Skeletal muscle satellite cell (primary cell): Measurements from ENCODE around the gene CRYBA2. TPM values are rescaled to one million over a fixed set of nuclear protein-coding genes. Genes with fewer than 3 reads are reported as not detected.
A peak's percentile ranks its signal among the peaks of the same experiment; 100 is the strongest.

Source experiments
- H3K27me3 ChIP-seq: 2 replicates; pipeline ENCODE4 v1.7.0; 2013; ENCODE audit warnings: low read length; ENCODE audit not compliant: control insufficient read depth, insufficient read depth
- H3K36me3 ChIP-seq: 2 replicates; pipeline ENCODE4 v1.7.0; 2013; ENCODE audit warnings: mild to moderate bottlenecking, control low read depth, low read length; ENCODE audit not compliant: insufficient read depth
- H3K4me1 ChIP-seq: 2 replicates; pipeline ENCODE4 v1.7.0; 2013; ENCODE audit warnings: low read length; ENCODE audit not compliant: control insufficient read depth, insufficient read depth
- H3K4me2 ChIP-seq: 2 replicates; pipeline ENCODE4 v1.7.0; 2013; ENCODE audit warnings: mild to moderate bottlenecking, low read length
- H3K4me3 ChIP-seq: 2 replicates; pipeline ENCODE4 v1.7.0; 2013; ENCODE audit warnings: low read length
- H3K9ac ChIP-seq: 2 replicates; pipeline ENCODE4 v1.7.0; 2013; ENCODE audit warnings: mild to moderate bottlenecking, low read depth, low read length, moderate library complexity
- H3K9me3 ChIP-seq: replicated peaks from 2 replicates; pipeline ENCODE4 v1.7.0; 2013; ENCODE audit warnings: mild to moderate bottlenecking, control low read depth, low read length
- total RNA-seq: library from RNA; depleted of rRNA; stranded (reverse); fragments of >200 nt; gene quantifications from 2 replicates; pipeline ENCODE4 v1.2.3, GENCODE V29; 2012; rRNA removed

Gene CRYBA2, protein sequence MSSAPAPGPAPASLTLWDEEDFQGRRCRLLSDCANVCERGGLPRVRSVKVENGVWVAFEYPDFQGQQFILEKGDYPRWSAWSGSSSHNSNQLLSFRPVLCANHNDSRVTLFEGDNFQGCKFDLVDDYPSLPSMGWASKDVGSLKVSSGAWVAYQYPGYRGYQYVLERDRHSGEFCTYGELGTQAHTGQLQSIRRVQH
- total RNA-seq: not detected in 2 replicates

- H3K27me3 ChIP-seq: peaks cover 87% of the 10 kb centered on the region
- peak within 1 kb of the TSS; percentile 90 for H3K4me2 ChIP-seq
- no peaks in the 10 kb centered on the region for H3K9me3 ChIP-seq
- no peaks in the 10 kb centered on the region for H3K36me3 ChIP-seq
- peak within 1 kb of the TSS; percentile 63 for H3K4me3 ChIP-seq
- H3K4me1 ChIP-seq: peaks cover 21% of the 10 kb centered on the region
- peak within 1 kb of the TSS; percentile 43 for H3K9ac ChIP-seq
Measured at GRCh38 chr2:218993345-218994315, at the start of gene CRYBA2. Gene CRYBA2, minus strand, starts transcription at chr2:218993422. Its CDS starts 246 bp downstream, at chr2:218993176.

DNA sequence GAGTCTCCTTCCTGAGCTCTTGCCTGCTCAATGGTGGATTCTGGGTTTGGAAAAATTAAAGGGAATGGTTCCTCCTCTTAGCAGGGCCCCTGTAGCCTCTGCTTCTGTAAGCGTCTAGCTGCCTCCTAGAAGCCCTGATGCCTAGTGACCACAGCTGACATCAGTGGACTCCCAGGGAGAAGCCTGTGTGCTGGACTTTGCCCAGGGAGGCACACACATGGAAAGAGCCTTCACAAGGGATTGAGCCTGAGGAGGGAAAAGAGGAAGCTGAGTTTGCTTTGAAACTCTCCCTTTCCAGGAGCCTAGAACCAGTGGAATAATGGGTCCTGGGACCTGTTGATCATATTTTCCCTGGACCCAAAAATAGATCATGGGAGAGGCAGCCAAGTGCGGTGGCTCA is 49.5 kb upstream of the CRYBA2 start:
- Histone ChIP-seq H3K9me3 (no peaks in the 10 kb centered on the region), H3K36me3 (no peaks in the 10 kb centered on the region), H3K4me1 (no peaks in the 10 kb centered on the region), H3K4me3 (no peak overlapping the region), H3K4me2 (no peak overlapping the region), H3K27me3 (peaks cover 69% of the 10 kb centered on the region), H3K9ac (no peak overlapping the region)

- Histone ChIP-seq H3K36me3 (no peaks in the 10 kb centered on the region), H3K27me3 (peaks cover 69% of the 10 kb centered on the region), H3K4me2 (no peak overlapping the region), H3K9me3 (no peaks in the 10 kb centered on the region), H3K4me3 (no peak overlapping the region), H3K9ac (no peak overlapping the region), H3K4me1 (no peaks in the 10 kb centered on the region)
Measured at GRCh38 chr2:219042157-219042556, 48.9 kb upstream of the CRYBA2 start.

DNA sequence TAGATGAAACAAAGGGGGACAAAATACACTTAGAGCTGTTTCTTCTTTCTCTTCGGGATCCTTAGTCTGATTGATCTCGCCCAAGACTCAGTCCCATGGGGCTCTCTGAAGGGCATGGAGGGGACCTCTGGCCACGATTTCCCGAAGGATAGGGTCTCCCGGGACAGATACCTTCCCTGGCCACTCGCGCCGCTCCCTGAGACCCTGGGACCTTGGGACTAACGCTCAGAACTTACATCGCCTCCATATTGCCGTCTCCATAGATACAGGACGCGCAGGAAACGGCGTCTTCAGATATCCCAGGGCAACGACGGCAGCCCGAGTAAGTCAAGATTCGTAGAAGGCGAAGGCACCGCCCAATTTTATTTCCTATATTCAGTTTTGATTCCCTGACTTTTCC is 48.0 kb upstream of the CRYBA2 start, which contains the start of gene CFAP65:
CFAP65 (minus strand) TSS at position 265 of the 400 bp plus-strand sequence. CDS start 2,468 bp downstream, outside the sequence.
- peak within 1 kb of the TSS; percentile 68 for H3K4me3 ChIP-seq
- no peaks in the 10 kb centered on the region for H3K4me1 ChIP-seq
- H3K36me3 ChIP-seq: no peaks in the 10 kb centered on the region
- peak within 1 kb of the TSS; percentile 89 for H3K4me2 ChIP-seq
- no peaks in the 10 kb centered on the region for H3K9me3 ChIP-seq
- H3K27me3 ChIP-seq: peaks cover 74% of the 10 kb centered on the region
- H3K9ac ChIP-seq: no peak within 1 kb of the TSS

- Histone ChIP-seq H3K4me3 (no peak overlapping the region), H3K9me3 (no peaks in the 10 kb centered on the region), H3K36me3 (no peaks in the 10 kb centered on the region), H3K4me1 (no peaks in the 10 kb centered on the region), H3K9ac (no peak overlapping the region), H3K27me3 (peaks cover 87% of the 10 kb centered on the region), H3K4me2 (no peak overlapping the region)
Measured at GRCh38 chr2:219038600-219038999, 45.4 kb upstream of the CRYBA2 start.

DNA sequence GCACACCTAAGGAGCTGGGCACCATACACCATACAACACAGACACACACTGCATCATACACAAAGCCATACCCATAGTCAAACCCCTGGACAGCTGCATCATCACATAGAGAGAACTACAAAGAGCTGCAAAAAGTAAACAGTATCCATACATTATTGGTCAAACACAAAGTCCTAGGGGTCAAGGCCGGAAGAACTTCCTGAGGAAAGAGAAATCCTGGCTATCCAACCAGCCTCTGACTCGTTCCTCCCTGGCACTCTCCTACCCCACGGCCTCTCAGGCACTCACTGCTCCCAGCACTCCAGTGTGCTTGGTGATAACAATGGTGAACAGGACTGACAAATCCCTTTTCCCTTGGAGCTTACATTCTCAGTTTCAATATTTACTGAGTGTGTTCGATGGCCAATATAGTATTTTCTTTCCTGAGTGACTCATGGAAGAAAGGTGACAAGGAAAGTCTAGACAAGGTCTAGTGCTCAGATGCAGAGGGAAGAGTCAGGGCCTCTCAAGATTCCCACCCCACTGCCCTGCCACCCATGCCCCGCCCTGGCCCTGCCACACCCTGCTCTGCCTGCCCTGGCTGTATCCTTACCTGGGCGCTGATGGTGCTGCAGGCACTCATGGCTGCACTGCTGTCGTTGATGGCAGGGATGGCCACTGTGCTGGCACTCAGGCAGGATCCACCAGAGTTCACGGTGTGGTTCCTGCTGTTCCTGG is 44.7 kb upstream of the CRYBA2 start:
- H3K9me3 ChIP-seq: no peaks in the 10 kb centered on the region
- H3K4me1 ChIP-seq: no peaks in the 10 kb centered on the region
- no peak overlapping the region for H3K9ac ChIP-seq
- no peak overlapping the region for H3K4me3 ChIP-seq
- H3K27me3 ChIP-seq: peaks cover 88% of the 10 kb centered on the region
- no peaks in the 10 kb centered on the region for H3K36me3 ChIP-seq
- no peak overlapping the region for H3K4me2 ChIP-seq

DNA sequence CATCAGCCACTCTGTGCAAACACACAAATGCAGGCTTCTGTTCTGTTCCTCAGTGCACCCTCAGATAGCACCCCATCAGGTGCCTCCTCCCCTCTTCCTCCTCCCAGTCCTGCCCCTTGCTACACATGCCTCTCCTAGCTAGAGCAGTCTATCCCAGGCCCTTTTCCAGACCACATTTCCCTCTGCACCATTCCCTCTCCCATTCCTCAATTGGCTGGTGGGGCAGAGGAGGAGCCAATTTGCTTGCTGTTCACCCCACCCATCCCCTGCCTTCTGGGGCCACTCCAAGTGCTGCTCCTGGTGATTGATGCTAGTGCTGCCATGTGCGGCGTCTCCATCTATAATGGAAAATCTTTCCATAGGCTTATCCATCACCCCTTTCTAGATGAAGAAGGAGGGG is 42.7 kb upstream of the CRYBA2 start:
- H3K27me3 ChIP-seq: peaks cover 83% of the 10 kb centered on the region

DNA sequence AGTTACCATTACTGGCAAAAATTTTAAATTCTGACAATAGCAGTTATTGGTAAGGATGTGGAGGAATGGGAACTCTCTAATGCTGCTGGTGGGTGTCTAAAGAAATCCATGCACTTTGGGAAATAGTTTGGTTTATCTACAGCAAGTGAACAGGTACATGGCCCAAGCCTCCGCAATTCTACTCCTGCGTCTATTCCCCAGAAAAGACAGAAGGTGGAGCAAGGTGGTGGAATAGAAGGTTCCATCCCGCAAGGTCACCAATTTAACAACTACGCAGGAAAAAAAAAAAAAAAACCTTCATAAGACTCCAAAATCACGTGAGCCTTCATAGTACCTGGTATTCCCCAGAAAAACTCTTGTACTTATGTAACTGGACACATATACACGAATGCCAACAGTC is 41.6 kb upstream of the CRYBA2 start:
- no peaks in the 10 kb centered on the region for H3K4me1 ChIP-seq
- H3K36me3 ChIP-seq: no peaks in the 10 kb centered on the region

More for the DNA sequence above, 42.7 kb upstream of the CRYBA2 start:
- Histone ChIP-seq H3K4me1 (no peaks in the 10 kb centered on the region), H3K9ac (no peak overlapping the region), H3K4me3 (no peak overlapping the region), H3K4me2 (no peak overlapping the region), H3K9me3 (no peaks in the 10 kb centered on the region), H3K36me3 (no peaks in the 10 kb centered on the region)

DNA sequence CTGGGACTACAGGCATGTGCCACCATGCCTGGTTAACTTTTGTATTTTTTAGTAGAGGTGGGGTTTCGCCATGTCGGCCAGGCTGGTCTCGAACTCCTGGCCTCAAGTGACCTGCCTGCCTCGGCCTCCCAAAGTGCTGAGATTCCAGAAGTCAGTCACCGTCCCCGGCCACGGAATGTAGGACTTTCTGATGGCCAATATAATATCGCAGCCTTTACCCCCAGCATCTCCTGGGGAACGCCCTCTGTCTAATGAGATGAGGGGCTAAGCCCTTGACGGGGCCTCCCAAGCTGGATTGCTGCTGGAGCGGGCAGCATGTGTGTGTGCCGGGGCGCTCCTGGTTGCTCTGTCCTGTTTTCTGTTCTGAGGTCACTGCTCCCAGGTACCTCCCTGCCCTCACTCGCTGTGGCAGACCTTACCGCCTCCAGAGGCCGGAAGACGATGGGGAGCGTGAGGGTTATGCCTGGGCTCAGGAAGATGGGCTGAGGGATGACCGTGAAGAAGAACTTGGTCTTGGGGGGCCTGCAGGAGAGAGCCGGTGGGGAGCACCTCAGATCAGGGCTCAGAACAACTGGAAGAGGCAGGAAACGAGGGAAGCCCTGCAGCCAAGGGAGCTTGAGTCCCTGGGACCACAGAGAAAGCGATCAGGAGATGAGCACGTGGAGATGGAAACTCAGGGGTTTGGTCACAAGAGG is 39.0 kb upstream of the CRYBA2 start:
- Histone ChIP-seq H3K4me3 (no peak overlapping the region), H3K9ac (no peak overlapping the region), H3K9me3 (no peaks in the 10 kb centered on the region), H3K4me1 (no peaks in the 10 kb centered on the region), H3K36me3 (no peaks in the 10 kb centered on the region), H3K4me2 (no peak overlapping the region), H3K27me3 (peaks cover 70% of the 10 kb centered on the region)

More for the DNA sequence above, 41.6 kb upstream of the CRYBA2 start:
- no peaks in the 10 kb centered on the region for H3K9me3 ChIP-seq
- no peak overlapping the region for H3K4me2 ChIP-seq
- H3K4me3 ChIP-seq: no peak overlapping the region
- peaks cover 78% of the 10 kb centered on the region for H3K27me3 ChIP-seq
- no peak overlapping the region for H3K9ac ChIP-seq

DNA sequence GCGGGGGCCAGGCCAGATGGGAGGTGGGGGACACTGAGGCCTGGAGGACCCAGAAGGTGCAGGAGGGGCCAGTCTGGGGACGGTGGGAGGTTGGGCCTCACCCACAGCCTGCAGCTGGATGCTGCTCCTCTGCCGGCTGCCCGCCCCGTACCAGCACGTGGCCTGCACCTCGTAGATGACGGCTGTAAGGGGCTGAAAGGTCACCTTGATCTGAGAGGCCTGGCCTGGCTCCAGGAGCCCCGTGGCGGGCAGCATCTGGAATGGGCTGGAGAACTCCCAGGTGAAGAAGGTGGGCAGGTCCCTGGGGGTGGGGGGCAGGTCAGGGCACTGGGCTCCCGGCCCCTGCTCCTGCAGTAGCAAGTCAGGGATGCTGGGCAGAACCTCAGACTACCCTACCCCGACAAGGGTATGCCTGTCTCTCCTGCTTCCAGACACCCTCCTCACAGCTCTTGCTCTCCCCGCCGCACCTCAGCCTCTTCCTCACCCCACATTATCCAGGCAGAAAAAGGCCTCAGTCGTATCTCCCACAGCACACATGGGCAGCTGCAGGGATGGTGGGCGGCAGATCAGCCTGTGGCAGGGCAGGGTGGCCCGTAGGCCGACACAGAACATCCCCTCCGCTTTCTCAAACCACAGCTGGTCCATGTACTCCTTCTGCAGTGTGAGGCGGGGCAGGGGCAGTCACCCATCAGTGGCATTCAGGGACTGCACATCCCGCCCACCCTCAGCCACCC is 38.0 kb upstream of the CRYBA2 start:
- Histone ChIP-seq H3K4me3 (no peak overlapping the region), H3K27me3 (peaks cover 71% of the 10 kb centered on the region), H3K4me1 (no peaks in the 10 kb centered on the region), H3K4me2 (no peak overlapping the region), H3K9me3 (no peaks in the 10 kb centered on the region), H3K9ac (no peak overlapping the region), H3K36me3 (no peaks in the 10 kb centered on the region)
